ENCODE measurements around the gene CAP2.
"Not testable (repeated sequence)": the region's sequence is repeated elsewhere in the genome, so short reads cannot be mapped to it uniquely, and the experiment has no call there.

Gene CAP2

DNA sequence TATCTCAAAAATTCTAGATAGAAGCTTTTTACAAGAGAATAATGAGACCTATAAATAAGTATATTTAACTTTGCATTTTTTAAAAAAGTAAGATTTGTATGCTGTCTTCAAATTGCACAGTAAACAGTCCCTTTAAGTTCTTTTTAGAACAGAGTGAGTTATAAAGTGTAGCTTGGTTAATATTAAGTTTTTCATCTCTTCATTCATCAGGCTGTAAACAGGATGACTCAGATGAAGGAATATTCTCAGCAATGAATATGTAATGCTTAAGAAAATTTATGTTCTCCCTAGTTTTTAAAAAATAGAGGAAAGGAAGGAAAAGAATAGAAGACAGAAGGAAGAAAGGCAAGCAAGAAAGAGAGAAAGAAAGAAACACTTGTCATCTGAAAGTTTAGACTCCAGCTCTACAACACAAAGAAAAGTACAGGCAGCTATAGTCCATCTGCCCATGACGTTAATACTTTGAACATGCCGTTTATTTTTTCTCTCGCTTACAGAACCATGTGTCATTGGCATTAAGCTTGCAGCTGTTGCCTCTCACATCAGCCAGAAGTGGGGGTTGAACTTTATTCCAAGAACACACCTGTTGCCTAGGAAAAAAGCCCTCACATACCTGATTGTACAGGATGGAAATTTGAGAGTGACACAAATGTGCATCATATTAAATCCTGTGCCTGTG lies 36.1 kb downstream of the CAP2 start:
- no peaks in the 10 kb centered on the region for H3K36me3 Mint-ChIP-seq (ENCODE audit: insufficient read depth)
- H3K27ac Mint-ChIP-seq: no peak overlapping the region
- no peak overlapping the region for H3K4me3 Mint-ChIP-seq
- no peak for ATAC-seq (replicated peaks)
- H3K27me3 Mint-ChIP-seq: peaks cover 24 to 30% of the 10 kb centered on the region in 2 donors
- no peak for DNase-seq
- no peaks in the 10 kb centered on the region for H3K4me1 Mint-ChIP-seq (ENCODE audit: low read depth in 2 of 2)
- no peaks in the 10 kb centered on the region for H3K9me3 Mint-ChIP-seq

DNA sequence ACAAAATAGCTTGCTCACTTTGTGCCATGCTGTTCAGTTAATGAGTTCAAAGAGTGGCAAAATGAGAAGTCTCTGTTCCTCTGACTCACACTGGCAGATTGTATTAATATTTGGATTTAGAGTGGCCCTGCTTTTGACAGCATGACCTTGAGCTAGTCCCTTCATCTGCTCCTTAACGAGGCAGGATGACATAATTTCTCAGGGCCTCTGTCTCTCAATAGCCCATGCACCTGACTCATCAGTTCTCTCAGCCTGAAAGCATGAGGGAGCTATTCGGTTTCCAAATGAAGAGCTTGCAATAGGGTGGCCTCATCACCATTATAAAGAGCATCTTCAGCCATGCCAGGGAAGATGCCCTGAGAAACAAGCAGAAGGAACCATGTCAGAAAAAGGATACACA lies 38.2 kb downstream of the CAP2 start:
- Mint-ChIP-seq H3K36me3 (ENCODE audit: insufficient read depth) (no peaks in the 10 kb centered on the region), H3K27ac (no peak overlapping the region), H3K4me1 (ENCODE audit: low read depth in 2 of 2) (no peaks in the 10 kb centered on the region), H3K27me3 (peaks cover 24% of the 10 kb centered on the region in 2 donors), H3K4me3 (no peak overlapping the region), H3K9me3 (no peaks in the 10 kb centered on the region)
- ATAC-seq (replicated peaks): no peak
- no peak for DNase-seq

DNA sequence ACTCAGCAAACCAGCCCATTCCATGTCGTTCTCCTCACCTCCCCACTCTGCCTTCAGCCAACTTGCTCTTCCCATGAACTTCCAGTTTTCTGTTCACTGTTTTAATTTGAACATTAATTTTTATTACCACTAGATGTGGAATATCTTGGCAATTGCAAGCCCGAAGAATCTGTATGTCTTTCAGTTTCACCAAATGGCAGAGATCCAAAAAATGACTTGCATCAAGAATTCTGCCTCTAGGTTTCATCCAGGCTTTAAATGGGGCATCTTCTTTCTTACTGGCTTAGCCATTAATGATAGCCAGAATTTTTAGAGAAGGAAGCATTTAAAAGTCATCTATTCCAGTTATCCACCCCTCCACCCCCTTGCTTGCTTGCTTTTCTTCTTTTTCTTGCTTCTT lies 39.0 kb downstream of the CAP2 start:
- no peak overlapping the region for H3K27ac Mint-ChIP-seq
- no peaks in the 10 kb centered on the region for H3K36me3 Mint-ChIP-seq (ENCODE audit: insufficient read depth)
- no peaks in the 10 kb centered on the region for H3K9me3 Mint-ChIP-seq
- no peak for DNase-seq
- peaks cover 18 to 24% of the 10 kb centered on the region in 2 donors for H3K27me3 Mint-ChIP-seq
- no peak overlapping the region for H3K4me3 Mint-ChIP-seq
- H3K4me1 Mint-ChIP-seq (ENCODE audit: low read depth in 2 of 2): no peaks in the 10 kb centered on the region
- no peak for ATAC-seq (replicated peaks)

DNA sequence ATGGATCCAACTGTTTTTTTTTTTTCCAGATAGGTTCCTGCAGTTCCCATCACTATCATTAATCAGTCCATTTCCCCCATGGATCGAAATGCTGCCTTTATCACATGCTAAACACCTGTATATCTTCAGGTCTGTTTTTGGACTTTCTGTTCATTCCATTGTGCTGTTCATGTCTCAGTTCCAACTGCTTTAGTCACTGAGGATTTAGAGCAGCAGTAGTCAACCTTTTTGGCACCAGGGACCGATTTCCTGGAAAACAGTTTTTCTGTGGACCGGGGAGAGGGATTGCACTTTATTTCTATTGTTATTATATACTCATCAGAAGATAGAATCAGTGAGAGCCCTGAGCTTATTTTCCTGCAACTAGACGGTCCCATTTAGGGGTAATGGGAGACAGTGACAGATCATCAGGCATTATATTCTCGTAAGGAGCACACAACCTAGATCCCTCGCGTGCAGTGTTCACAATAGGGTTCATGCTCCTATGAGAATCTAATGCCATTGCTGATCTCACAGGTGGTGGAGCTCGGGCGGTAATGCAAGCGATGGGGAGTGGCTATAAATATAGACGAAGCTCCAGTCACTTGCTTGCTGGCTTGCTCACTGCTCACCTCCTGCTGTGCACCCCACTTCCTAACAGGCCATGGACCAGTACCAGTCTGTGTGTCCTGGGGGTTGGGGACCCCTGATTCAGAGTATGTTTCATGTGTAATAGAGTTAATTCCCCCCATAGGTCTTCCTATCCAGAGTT lies 46.0 kb downstream of the CAP2 start:
- H3K4me3 Mint-ChIP-seq: no peak overlapping the region
- H3K36me3 Mint-ChIP-seq (ENCODE audit: insufficient read depth): no peaks in the 10 kb centered on the region
- DNase-seq: no peak
- no peaks in the 10 kb centered on the region for H3K4me1 Mint-ChIP-seq (ENCODE audit: low read depth in 2 of 2)
- H3K27ac Mint-ChIP-seq: no peak overlapping the region
- no peak for ATAC-seq (replicated peaks)
- peaks cover 8 to 18% of the 10 kb centered on the region in 2 donors for H3K27me3 Mint-ChIP-seq
- H3K9me3 Mint-ChIP-seq: no peaks in the 10 kb centered on the region

DNA sequence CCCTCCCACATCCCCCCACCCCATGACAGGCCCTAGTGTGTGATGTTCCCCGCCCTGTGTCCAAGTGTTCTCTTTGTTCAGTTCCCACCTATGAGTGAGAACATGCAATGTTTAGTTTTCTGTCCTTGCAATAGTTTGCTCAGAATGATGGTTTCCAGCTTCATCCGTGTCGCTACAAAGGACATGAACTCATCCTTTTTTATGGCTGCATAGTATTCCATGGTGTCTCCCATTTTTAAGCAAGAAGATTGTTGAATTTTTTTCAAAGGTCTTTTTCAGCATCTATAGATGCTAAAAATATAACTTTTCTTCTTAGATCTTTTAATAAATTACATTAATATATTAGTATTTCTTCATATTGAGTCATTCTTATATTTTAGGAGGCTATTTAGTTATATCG lies 47.4 kb downstream of the CAP2 start:
- H3K4me3 Mint-ChIP-seq; DNase-seq; H3K9me3 Mint-ChIP-seq; ATAC-seq (replicated peaks); H3K27ac Mint-ChIP-seq; H3K36me3 Mint-ChIP-seq (ENCODE audit: insufficient read depth); H3K4me1 Mint-ChIP-seq (ENCODE audit: low read depth in 2 of 2): not testable (repeated sequence)
- H3K27me3 Mint-ChIP-seq: peaks cover 8 to 18% of the 10 kb centered on the region in 2 donors

DNA sequence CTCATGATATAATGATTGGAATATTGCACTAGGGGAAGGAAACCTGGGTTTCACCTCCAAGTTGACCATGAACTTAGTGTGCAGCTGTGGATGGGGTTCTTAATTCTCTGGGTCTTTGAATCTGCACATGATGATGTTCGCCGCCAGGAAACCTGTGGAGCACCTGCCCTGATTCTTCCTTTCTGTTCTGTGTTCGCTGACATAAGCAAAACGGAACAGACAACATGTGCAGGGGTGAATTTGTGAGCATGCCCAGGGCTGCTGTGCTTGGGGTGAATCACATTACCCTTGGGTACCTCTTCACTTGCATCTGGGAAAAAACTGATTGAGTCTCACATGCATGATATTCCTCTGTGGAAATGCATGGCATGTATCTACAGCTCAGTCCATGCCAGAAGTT lies 48.8 kb downstream of the CAP2 start:
- ATAC-seq (replicated peaks): no peak
- H3K27me3 Mint-ChIP-seq: peaks cover 15 to 23% of the 10 kb centered on the region in 2 donors
- no peaks in the 10 kb centered on the region for H3K4me1 Mint-ChIP-seq (ENCODE audit: low read depth in 2 of 2)
- no peak overlapping the region for H3K4me3 Mint-ChIP-seq
- H3K27ac Mint-ChIP-seq: no peak overlapping the region
- H3K36me3 Mint-ChIP-seq (ENCODE audit: insufficient read depth): no peaks in the 10 kb centered on the region
- no peaks in the 10 kb centered on the region for H3K9me3 Mint-ChIP-seq
- DNase-seq: no peak

DNA sequence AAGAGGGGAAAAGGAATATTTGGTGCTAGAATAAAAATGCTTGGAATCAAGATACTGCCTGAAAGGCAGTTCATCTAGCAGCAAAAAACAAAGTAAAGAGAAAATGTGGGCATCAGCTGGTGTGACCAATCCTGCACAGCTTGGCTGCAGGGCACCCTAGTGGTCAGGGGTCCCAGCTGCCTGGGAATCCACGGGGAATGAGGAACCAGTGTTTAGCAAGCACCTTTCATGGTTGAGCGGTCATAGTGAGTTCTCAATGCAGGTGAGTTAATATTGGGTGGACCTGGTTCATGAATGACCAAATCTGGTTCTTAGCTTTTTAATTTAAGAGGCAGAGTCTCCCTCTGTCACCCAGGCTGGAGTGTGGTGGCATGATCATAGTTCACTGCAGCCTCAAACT lies 53.3 kb downstream of the CAP2 start:
- Mint-ChIP-seq H3K9me3 (no peaks in the 10 kb centered on the region), H3K27ac (no peak overlapping the region), H3K36me3 (ENCODE audit: insufficient read depth) (no peaks in the 10 kb centered on the region), H3K4me3 (no peak overlapping the region), H3K4me1 (ENCODE audit: low read depth in 2 of 2) (no peaks in the 10 kb centered on the region), H3K27me3 (peaks cover 15 to 18% of the 10 kb centered on the region in 2 donors)
- no peak for DNase-seq
- no peak for ATAC-seq (replicated peaks)

DNA sequence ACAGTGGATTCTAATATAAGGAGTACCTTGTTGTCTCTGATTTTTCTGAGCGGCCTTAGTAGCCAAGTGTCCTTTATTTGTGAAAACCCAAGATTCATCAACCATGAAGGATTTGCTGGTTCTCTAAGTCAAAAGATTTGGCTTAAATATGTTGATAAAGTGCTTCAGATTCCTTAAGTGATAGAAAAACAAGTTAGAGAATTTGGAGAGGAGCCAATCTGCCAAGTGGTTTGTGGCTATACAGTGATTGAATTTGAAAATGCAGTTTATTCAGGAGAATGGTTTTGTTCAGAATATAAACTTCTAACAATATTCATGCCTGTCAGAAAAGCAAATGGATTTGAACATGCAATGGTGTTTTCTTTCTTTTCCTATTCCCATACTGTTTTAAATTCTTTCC lies 54.8 kb downstream of the CAP2 start:
- Mint-ChIP-seq H3K27ac (no peak overlapping the region), H3K27me3 (peaks cover 17 to 23% of the 10 kb centered on the region in 2 donors)

DNA sequence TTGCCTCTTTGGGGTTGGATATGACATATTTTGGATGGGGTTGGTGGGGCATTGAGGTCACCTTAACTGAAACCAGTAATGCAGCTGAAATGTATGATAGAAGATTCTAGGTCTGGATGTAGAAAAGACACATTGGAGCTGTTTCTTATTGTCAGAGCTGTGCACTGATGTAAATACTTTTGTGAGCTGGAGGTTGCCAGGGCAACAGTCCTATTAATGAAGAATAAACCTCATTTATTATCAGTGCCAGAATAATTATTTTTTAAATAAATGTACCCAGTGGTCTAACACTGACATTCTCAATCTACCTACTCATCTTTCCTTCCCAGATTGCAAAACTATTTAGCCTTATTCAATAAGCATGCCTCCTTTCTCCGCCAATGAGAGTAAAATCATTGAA lies 57.0 kb downstream of the CAP2 start:
- Mint-ChIP-seq H3K4me3 (no peak overlapping the region), H3K27me3 (peaks cover 26 to 38% of the 10 kb centered on the region in 2 donors)
- no peak for ATAC-seq (replicated peaks)

More for the DNA sequence above, 54.8 kb downstream of the CAP2 start:
- Mint-ChIP-seq H3K36me3 (ENCODE audit: insufficient read depth) (no peaks in the 10 kb centered on the region), H3K9me3 (no peaks in the 10 kb centered on the region), H3K4me1 (ENCODE audit: low read depth in 2 of 2) (no peaks in the 10 kb centered on the region), H3K4me3 (no peak overlapping the region)
- ATAC-seq (replicated peaks): no peak
- no peak for DNase-seq

DNA sequence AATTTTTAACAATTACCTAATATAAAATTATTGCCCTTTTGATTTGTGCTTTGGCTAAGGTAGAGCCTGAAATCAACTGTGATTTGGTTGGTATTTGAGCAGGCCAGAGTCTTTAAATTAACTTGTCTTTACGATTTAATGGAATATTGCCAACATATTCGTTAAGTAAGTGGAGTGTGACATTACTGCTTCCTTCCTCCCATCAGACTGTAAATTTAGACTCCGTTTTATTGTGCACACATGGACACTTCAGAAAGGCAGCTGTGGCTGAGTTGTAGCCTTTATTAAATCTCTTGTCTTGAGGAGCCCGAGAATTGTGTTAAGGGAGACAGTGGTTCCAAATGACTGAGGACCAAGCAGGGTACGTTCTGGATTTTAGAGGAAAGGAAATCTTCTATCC lies 57.4 kb downstream of the CAP2 start:
- DNase-seq: no peak
- H3K36me3 Mint-ChIP-seq (ENCODE audit: insufficient read depth): no peaks in the 10 kb centered on the region
- H3K4me1 Mint-ChIP-seq (ENCODE audit: low read depth in 2 of 2): no peaks in the 10 kb centered on the region
- no peaks in the 10 kb centered on the region for H3K9me3 Mint-ChIP-seq
- H3K4me3 Mint-ChIP-seq: no peak overlapping the region
- H3K27me3 Mint-ChIP-seq: peaks cover 29 to 43% of the 10 kb centered on the region in 2 donors
- no peak for ATAC-seq (replicated peaks)
- H3K27ac Mint-ChIP-seq: no peak overlapping the region

More for the DNA sequence above, 57.0 kb downstream of the CAP2 start:
- Mint-ChIP-seq H3K4me1 (ENCODE audit: low read depth in 2 of 2) (no peaks in the 10 kb centered on the region), H3K36me3 (ENCODE audit: insufficient read depth) (no peaks in the 10 kb centered on the region), H3K27ac (no peak overlapping the region), H3K9me3 (no peaks in the 10 kb centered on the region)
- DNase-seq: no peak

DNA sequence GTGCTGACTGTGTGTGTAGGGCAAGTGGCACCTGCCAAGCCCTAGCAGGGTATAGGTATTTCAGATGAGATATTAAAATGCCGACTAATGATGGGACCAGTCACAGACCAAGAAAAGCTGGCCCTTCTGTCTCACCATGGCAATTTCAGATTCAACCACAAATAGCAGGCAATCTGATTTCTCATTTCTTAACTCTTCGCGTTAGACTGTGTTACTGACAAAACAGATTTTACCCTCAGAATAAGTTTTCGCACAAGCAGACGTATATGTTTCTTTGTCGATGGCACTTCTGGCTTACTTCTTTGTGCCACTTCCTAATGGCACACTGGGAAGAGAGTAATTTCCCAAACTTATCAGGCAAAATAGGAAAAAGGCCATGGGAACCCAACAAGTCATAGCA lies 58.7 kb downstream of the CAP2 start:
- H3K9me3 Mint-ChIP-seq: no peaks in the 10 kb centered on the region
- H3K4me3 Mint-ChIP-seq: no peak overlapping the region
- no peak overlapping the region for H3K27ac Mint-ChIP-seq
- peaks cover 34 to 46% of the 10 kb centered on the region in 2 donors for H3K27me3 Mint-ChIP-seq
- no peaks in the 10 kb centered on the region for H3K36me3 Mint-ChIP-seq (ENCODE audit: insufficient read depth)
- ATAC-seq (replicated peaks) (no peak), DNase-seq (no peak)
- H3K4me1 Mint-ChIP-seq (ENCODE audit: low read depth in 2 of 2): no peaks in the 10 kb centered on the region

DNA sequence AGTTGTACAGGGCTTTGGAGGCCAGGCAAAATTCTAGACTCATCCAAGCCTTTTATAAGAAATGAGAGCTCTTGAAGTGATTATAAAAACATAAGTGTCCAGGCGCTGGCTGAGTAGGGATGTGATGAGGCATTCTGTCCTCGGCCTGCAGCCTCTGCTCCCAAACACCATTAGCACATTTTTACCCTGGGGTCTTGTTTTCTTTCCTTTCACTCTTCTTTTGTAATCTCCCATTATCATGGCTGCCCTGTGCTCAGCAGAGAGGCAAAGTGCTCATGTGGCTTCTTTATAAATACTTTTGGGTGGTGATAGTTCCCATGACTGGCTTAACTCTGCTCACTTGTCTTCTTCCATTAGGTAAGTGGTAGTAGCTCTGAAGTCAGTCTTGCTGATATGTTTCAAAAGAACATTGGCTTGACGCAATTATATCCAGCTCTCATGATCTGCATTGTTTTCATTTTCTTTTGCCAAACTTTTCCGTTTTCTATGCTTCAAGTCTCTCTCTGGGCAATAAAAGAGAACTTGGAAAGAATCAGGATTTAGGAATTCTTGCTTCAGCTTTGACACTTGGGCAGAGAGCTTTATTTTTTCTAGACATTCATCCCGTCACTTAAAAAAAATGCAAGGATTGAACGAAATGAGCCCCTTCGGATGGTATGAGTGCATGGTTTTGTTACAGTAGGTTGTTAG lies 61.1 kb downstream of the CAP2 start:
- Mint-ChIP-seq H3K27ac (no peak overlapping the region), H3K36me3 (ENCODE audit: insufficient read depth) (no peaks in the 10 kb centered on the region), H3K4me1 (ENCODE audit: low read depth in 2 of 2) (no peaks in the 10 kb centered on the region), H3K9me3 (no peaks in the 10 kb centered on the region), H3K27me3 (peaks cover 55 to 69% of the 10 kb centered on the region in 2 donors), H3K4me3 (no peak overlapping the region)
- ATAC-seq (replicated peaks) (no peak), DNase-seq (no peak)

DNA sequence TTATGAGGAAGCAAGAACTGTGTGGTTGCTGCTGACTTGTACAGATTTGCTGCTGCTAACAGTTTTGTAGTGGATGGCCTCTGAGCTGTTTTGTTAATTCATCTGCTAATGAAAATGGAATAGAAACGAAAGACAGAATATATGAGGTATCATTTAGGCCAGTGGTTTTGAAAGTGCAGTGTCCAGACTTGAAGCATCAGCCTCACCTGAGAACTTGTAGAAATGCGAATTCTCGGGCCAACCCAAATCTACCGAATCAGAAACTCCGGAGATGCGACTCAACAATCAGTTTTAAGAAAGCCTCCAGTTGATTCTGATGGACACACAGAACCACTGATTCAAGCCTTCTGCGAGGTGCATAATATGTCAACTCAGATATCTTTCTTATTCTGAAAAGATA lies 62.5 kb downstream of the CAP2 start:
- Mint-ChIP-seq H3K27ac (no peak overlapping the region), H3K4me1 (ENCODE audit: low read depth in 2 of 2) (no peaks in the 10 kb centered on the region), H3K4me3 (no peak overlapping the region), H3K27me3 (peaks cover 59 to 69% of the 10 kb centered on the region in 2 donors), H3K36me3 (ENCODE audit: insufficient read depth) (no peaks in the 10 kb centered on the region), H3K9me3 (no peaks in the 10 kb centered on the region)
- DNase-seq (no peak), ATAC-seq (replicated peaks) (no peak)

DNA sequence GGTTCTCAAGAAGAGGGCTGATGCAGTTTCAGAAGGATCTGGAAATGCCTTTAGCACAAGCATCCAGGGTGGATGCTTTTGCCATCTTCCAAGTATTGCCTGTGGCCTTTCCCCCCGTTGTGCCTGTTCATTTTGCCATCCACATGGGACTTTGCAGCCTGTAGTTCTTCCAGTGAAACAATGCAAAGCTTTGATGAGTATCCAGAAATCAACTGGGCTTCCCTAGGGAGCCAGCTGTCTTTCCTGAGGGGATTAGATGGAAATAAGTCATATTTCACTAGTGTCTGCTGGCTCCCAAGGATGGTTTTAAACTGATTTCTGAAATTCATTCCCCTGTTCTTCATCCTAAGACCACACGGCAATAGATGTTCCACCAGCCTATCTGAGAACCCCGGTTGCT lies 63.3 kb downstream of the CAP2 start:
- no peak for ATAC-seq (replicated peaks)
- no peak overlapping the region for H3K4me3 Mint-ChIP-seq
- H3K27ac Mint-ChIP-seq: no peak overlapping the region
- H3K4me1 Mint-ChIP-seq (ENCODE audit: low read depth in 2 of 2): no peaks in the 10 kb centered on the region
- no peaks in the 10 kb centered on the region for H3K36me3 Mint-ChIP-seq (ENCODE audit: insufficient read depth)
- DNase-seq: no peak
- no peaks in the 10 kb centered on the region for H3K9me3 Mint-ChIP-seq
- peaks cover 59 to 69% of the 10 kb centered on the region in 2 donors for H3K27me3 Mint-ChIP-seq

All from effector memory CD8-positive, alpha-beta T cell (primary cell).